HG03139 (cell line): ENCODE measurements around the gene TIAM1.

ENCODE experiments used
- ATAC-seq: cut with Tn5 transposase; IDR thresholded peaks from one replicate; pipeline ENCODE4 v1.9.1; 2021; ENCODE audit not compliant: unreplicated experiment

The TIAM1 gene

DNA sequence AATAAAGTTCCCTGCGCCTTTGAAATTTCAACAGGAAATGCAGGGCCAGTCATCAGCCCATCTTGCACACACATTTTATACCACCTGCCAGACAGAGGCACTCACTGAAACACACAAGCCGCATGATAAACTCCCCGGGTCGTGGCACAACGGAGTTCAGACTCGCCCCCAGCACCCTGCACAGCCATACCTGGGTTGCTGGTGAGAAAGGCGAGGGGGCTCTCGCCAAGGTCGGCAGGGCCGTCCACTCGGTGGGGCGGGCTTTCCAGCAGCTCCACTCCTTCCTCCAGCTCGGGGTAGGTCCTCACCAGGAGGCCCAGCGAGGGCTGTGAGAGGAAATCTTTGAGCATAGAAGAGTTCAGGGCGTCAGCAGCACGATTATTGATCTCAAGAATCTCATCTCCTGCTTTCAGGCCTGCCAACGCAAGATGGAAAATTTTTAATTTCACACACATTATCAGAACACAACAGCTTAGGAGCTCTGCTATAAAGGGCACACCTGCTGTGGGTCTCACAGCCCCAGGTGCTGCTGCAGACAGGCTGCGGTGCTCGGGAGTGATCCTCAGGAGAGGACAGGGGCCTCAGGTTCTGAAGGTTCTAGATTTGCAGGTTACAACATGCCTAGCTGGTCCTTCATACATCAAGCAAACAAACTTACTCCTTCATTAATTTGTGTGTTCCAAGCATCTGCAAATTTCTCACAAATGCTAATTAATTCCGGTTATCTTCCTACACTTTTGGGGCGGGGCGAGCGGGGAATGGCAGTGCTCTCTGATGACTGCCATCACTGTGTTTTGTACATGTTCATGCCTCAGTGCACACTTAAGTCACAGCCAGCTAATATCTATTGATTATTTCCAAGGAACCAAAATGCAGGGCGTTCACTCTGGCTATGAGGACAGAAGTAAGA, 161.6 kb downstream of the TIAM1 start:
- no peak for ATAC-seq

DNA sequence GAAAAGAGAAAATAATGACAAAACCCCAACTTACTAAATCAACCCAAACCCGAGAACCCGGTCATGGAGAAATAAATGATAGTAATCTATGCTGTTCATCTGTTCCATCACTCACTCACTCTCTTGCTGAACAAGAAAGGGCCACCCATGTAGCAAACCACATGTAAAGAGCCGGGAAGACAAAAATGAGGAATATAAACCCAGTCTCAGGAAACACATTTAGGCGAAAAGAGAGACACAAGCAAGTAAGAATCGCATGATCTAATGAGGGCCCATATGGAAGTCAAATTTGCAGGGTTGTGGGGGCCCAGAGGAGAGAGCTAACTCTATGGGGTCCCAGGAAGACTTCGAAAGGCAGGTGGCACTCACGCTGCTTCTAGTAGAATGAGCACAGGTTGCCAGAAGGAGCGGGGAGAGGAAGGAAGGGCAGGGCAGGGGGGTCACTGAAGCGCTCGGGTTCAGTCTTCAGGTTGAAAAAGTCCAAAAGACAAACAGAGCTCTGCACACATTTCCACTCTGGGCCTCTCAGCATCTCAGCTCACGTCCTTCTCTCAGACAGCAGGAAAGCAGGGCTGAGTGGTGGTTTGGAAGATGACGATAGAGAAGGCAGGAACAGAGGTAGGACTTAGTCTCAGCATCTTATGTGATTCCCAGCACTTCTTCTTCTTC, 162.8 kb downstream of the TIAM1 start:
- ATAC-seq = no peak

DNA sequence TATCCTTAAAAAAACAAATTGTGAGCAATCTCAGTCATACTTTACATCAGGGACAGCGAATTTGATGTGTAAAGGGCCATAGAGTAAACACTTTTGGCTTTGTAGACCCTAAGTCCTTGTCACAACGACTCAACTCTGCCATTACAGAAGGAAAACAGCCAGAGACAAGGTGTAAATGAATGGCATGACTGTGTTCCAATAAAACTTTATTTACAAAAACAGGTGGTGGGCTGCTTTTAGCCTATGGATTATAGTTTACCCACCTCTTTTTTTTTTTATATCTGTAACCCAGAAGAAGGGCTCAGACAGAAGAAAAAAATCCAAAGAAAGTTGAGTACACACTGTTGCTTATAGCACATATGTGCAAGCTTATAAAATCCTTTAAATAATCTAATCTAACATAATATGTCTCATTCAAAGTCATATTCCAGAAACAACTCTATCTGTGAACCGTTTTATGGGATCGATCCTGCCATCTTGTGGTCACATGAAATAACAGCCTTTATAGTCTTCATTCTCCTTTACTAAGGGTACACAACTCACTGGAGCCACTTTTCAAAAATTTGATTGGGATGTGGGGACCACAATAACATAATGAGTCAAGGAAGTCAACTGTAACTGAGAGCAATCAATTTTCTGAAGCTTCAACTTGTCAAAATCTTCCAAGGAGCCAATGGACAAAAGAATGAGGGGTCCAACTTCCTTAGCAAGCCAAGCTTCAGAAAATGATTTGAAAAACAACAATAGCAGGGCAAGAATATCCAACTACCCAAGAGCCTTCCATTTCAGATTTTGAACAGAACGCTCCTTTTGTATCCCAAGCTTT, 163.6 kb downstream of the TIAM1 start:
- ATAC-seq = no peak

DNA sequence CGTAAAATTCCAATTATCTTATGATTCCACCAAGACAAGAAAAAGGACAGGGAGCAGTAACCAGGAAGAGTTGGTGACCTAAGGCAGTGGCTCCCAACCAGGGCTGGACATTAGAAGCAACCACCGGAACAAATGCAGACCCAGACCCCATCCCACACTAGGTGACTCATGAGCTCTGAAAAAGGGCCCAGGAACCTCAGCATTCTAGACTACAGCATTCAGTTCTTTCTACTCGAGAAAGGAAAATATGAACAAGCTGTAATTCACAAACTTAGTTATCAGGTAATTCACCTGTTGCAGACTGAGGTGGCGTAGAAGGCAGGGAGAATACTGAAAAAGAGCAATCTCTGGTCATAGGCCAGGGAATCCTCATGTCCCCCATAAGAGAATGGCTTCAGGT, 167.3 kb downstream of the TIAM1 start:
- no peak for ATAC-seq

DNA sequence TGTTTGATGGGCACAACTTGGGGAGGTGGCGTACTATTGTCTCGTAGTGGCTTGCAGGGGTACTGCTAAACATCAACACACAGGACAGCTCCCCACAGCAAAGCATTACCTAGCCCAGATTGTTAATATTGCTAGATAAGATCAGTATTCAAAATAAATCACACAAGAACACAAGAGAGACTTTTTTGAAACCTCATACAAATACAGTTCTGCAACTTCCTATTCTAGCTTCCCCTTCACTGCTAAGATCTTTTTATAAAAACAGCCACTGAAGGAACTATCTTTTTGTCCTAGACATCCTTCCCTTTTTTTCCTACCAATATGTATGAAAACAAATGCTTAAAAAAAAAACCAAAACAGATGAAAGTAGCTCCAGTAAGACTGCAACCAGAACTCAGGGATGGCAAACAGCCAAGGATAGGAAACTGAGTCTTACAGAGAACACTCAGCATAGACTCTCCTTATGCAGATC, 167.9 kb downstream of the TIAM1 start:
- no peak for ATAC-seq

DNA sequence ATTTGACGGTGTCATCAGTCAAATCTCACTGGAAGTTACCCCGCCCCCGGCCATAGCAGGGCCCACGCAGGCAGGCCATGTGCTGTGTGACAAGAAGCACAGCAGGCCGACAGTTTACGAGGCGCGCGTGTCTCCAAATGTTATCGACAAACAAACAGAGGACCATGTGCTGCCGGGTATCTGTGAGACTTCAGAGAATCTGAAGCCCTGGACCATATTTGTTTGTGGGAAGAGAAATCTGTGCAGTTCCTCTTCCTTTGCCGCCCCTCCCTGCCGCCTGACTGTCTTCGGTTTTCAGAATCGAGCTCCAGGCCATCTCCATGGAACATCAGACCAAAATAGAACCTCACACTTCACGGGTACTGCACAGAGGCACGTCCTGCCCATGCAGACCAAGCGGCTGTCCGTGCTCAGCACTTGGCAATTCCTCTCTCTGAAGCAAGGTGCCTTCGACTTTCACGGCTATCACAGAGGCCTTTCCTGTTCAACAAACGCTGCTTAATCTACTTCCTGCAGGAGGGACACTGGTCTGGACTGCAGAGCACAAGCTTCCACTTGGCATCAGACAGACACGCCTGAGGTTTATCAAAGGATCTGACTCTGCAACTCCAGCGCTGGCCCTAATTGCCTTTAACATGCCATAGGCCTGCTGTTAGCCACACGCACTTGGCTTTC, 170.0 kb downstream of the TIAM1 start:
- ATAC-seq = no peak

DNA sequence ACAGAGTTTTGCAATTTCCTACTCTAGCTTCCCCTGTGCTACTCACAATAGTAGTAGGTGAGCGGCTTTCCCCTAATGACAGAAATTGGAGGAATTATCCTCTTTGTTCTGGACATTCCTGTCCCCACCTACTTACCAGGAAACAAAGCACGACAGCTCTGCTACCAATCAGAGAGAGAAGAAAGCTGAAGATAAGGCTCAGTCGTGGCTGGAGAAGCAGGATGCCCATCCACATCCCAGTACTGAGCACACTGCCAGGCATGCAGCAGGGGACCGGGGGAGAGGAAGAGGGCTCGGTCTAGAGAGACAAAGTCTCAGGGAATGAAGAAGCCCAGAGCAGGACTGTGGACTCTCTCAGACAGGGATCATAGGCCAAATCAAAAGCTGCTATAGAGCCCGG, 171.7 kb downstream of the TIAM1 start:
- ATAC-seq = no peak

DNA sequence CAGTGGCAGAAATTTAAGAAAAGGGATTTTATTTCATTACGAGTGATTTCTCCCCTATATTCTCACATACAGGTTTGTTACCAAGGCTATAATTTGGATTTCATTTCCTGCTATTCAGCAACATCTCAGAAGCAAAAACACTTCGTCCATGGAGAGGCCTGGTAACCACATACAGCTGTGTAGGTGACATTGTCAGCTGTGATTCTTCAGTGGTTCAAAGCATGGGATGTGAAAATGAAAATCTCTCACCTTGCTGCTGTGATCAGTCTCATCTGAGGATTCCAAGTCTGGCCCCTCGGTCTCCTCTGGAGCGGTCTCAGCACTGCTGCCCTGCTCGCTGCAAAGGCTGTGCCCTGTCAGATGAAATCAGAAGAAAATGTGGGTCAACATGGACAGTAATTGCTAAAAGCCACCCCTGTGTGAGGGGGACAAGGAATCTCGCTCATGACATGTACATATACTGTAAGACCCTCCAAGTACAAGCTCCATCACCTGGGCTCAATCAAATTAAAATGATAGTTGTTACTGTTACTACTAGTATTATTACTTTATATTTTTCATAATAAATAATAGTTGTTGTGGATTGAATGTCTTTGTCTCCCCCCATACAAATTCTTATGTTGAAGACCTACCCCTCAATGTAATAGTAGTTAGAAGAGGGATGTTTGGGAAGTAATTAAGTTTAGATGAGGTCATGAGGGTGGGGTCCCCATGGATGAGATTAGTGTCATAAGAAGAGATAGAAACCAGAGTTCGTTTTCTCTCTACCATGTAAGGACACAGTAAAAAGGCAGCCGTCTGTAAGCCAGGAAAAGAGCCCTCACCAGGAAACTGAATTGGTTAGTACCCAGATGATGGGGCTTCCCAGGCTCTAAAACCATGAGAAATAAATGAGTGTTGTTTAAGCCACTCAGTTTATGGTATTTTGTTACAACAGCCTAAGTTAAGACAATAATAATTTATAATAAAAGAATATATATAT, 179.1 kb downstream of the TIAM1 start:
- ATAC-seq = no peak

DNA sequence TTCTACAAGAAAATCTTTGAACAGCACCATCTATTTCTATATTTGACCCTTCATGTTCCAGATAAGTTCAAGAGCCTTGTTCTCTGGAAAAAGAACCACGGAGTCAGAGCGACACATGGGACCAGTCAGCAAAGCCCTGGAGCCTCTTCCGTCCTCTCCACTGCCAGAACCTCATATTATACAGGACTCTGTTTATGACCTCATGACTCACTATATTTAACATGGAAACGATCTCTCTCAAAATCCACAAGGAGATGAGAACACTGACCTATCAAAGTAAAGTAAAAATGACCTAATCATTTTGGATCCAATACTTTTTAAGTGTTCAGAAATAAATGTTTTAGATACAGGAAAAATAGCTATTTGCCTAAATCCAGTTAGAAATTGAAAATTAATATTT, 181.2 kb downstream of the TIAM1 start:
- ATAC-seq = no peak

DNA sequence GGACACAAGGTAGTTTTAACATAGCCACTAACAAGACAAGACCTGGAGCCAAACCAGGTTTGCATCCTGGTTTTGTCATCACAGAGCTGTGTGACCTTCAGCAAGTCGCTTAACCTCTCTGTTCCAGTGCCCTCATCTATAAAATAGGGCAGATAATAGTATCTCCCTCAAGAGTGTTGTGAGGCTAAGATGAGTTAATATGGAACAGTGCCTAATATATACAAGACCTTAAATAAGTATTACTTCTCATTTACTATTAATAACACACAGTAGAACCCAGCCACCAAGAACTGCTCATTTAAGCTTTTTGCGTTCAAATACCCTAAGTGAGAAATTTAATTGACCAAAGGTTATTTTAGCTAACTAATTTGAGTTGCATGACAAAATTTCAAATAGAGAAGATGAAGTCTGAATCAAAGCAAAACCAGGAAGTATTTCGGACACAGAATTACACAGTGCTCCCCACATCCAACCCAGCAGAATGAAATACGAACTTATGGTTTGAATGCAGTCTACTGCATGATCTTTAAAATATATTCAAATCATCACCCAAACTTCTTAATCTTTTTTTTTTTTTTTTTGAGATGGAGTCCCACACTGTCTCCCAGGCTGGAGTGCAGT, 181.9 kb downstream of the TIAM1 start:
- ATAC-seq = no peak

DNA sequence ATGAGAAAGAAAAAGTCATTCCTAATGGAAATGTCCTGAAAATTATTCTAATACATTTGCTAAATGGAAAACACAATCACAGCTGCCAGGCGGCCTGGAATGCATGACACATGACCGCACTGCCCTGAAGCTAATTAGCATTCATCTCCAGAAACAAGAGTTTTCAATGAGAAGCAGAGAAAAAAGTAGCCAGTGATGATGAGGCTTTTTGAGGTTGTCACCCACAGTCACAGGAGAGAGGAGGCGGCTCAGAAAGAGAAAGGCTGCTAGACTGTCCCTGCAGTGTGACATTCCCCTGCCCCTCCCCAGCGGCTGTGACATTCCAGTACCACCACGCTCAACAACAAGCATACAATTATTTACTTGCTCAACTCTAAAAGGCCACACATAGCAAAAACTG, 182.9 kb downstream of the TIAM1 start:
- ATAC-seq = no peak

DNA sequence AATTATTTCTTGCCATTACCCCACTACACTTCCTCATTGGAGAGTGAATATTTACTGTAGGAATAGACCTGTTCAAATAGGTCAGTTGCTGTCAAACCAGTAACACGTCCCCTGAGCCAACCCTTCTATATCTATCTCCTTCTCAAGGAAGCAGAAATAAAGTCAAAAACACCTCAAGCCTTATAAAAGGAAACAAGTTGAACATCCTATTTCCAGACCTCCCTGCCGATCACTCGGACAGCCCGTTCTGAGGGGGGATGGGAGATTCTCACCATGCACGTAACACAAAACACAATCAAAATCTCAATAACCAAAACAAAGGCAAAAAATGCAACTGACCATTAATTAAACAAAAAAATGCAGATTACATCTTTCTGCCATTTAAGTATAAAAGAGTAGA, 184.3 kb downstream of the TIAM1 start:
- ATAC-seq = no peak

DNA sequence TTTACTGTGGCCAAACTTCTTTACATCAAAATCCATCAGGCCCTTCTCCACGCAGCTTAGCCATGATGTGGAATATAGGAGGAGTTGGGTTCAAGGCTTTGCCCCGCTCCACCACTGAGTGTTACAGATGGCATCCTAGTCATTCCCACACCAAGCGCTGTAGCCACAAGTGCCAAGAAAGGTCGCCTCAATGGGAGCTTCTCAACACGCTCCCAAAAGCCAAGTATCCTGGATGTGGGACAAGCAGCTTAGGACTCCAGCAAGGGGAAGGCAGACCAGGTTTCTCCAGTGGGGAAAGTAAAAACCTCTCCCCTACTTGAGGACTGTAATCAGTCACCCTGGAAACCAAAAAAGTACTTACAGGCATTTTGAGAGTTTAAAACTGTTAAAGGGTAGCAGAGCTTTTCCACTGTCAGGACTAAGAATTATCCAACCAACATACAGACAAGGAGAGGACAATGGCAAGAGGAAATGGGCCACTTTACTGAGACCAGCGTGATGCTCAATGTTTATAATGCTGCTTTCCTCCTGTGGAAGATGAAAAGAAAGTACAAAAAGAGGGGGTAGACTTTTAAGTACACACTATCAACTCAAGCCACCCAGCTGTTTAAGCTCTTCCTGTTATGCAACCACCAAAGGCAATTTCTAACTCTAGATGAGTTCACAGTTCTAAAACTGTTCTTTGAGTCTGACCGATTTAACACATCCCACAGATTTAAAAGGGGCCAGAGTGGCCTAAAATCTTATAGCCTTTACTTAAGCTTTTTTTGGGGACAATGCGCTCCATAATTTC, 185.1 kb downstream of the TIAM1 start:
- ATAC-seq = no peak

DNA sequence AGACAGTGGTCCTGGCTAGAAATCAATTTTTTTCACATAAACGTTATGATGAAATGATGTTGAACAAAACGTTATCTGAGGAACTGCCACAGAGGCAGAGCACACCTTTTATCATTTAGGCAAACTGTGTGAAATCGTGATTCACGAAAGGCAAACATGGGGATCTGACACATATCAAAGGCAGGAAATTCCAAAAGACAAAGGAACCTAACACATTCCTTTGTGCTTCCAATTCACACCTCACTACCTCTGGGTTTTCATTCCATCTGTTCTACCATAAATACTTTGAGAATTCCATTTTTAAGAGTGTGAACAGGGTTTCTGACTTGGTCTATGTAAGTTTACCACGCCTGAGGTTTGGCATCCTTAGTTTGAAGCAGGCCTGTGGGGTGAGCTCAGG, 186.3 kb downstream of the TIAM1 start:
- no peak for ATAC-seq

DNA sequence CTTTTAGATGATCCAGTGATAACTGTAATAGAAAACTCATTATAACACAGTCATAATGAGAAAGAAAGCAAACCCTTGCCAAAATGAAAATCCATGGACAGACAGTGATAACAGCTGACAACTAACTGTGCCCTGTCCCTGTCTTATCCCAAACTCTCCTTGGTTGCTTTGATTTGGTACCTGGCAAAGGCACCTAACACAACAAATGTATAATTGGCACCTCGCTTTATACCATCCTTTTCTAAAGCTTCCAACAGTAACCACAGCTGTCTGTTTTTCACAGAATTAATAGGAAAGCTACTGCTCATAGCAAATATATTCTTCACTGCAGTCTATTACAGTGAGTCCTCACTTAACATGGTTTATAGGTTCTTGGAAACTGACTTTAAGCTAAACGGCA, 187.4 kb downstream of the TIAM1 start:
- no peak for ATAC-seq

DNA sequence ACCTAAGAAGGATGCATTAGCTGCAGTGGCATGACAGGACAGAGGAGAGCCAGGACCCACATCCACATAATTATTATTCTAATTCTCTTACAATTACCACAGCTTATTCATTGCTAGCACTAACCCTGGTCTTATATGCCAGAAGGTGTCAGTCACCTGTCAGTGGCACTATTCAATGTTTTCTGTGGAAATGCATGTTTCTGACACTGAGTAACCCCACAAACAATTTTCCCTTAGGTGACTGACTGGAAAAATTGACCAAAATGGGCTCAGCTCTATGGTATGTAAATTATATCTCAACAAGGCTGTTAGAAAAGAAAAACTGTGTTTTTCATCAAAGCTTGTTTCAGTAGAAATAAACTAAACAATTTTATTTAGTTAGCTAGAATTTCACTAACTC, 187.9 kb downstream of the TIAM1 start:
- no peak for ATAC-seq

DNA sequence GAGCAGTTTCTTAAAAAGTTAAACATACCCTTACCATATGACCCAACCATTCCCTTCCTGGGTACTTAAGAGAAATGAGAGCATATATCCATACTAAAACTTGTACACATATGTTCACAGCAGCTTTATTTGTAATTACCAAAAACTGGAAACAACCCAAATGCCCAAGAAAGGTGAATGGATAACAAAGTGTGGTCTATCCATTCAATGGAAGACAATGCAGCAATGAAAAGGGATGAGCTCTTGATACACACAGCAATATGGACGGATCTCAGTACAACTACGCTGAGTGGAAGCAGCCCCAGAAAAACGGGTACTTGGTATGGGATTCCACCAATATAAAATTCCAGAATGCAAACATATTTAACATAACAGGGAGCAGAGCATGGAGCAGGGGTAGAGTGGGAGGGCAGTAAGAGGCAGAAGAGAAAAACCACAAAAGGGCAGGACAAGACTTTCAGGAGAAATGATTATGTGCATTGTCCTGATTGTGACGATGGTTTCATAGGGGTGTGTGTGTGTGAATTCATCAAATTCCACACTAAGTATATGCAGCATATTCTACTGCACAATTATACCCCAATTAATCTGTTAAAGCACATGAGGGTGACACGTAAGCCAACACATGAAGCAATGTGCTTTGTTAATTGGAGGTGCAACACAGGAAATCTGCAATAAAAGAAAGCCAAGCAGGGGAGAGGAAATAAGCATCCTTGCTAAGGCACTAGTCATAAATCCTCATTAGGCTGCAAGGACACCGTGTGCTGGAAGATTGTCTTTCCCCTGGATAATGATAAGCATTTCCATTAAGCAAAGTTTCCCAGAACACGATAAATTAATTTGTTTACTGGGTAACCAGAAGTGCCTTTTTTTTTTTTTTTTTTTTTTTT, 192.7 kb downstream of the TIAM1 start:
- no peak for ATAC-seq

DNA sequence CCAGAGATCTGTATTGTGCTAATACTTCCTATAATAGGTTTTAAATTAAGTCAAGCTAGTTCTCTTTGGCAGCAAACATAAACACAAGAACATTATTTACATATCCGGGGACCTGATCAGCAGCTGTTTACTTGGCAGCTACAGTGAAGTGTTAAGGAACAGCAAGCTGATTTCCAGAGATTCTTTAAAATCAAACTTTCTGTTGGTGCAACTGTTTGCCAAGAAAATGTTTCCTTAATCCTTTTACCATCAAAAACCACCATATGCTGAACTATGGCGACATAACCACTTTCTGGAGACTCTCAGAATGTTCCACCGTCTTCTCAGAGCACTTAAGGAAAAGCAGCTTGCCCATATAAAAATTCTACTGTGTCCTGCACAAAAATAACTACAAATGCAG, 198.8 kb downstream of the TIAM1 start:
- ATAC-seq = no peak
